Thoracic aorta (tissue), 2 donors: ENCODE measurements around the gene ARID3C. TPM values are rescaled to one million over a fixed set of nuclear protein-coding genes. Genes with fewer than 3 reads are reported as not detected.

Experiments
- ATAC-seq: fragments of 150-250 bp; one replicate; pipeline ENCODE4 v1.8.0; 2017; ENCODE audit warnings: low read depth; ENCODE audit not compliant: insufficient number of reproducible peaks, low FRiP score
- DNase-seq: peaks from one replicate; pipeline ENCODE4 v3.0.0-alpha.2; 2020; ENCODE audit warnings: low spot score
- H3K27ac ChIP-seq, 2 donors: fragments of 200-600 bp; sonication (generic); 1 replicate in 1 of 2; 2 replicates in 1 of 2; pipeline ENCODE4 v1.5.1; 2016; ENCODE audit warnings: mild to moderate bottlenecking in 2 of 2, moderate library complexity in 2 of 2
- H3K27me3 ChIP-seq: fragments of 200-600 bp; sonication (generic); replicated peaks from 2 replicates; pipeline ENCODE4 v1.6.0; 2016; ENCODE audit warnings: mild to moderate bottlenecking; ENCODE audit not compliant: insufficient read depth
- H3K36me3 ChIP-seq: fragments of 200-600 bp; sonication (generic); one replicate; pipeline ENCODE4 v1.5.1; 2016
- H3K4me1 ChIP-seq, 2 donors: fragments of 200-600 bp; sonication (generic); 1 replicate in 1 of 2; 2 replicates in 1 of 2; pipeline versions ENCODE4 v1.5.1 to v1.6.0; 2016; ENCODE audit warnings: low read depth in 2 of 2, mild to moderate bottlenecking in 1 of 2; ENCODE audit not compliant: control insufficient read depth in 1 of 2
- H3K4me3 ChIP-seq: fragments of 200-600 bp; sonication (generic); 2 replicates; pipeline ENCODE4 v1.5.1; 2016; ENCODE audit warnings: mild to moderate bottlenecking
- H3K9me3 ChIP-seq: fragments of 200-600 bp; sonication (generic); 2 replicates; pipeline ENCODE4 v1.5.1; 2016
- CTCF ChIP-seq: fragments of 200-600 bp; sonication (generic); IDR thresholded peaks from one replicate; pipeline ENCODE4 v1.5.1; 2019; ENCODE audit warnings: antibody characterized with exemption
- total RNA-seq, 2 donors: library from RNA; depleted of rRNA; stranded (reverse); fragments of >200 nt; gene quantifications; one replicate each; pipeline versions ENCODE4 v1.1.0 to v1.2.3, GENCODE V29; 2016

The ARID3C gene
- total RNA-seq, 2 donors from 2014 or later, result not detected

- DNase-seq (no peak), ATAC-seq (no peak)
- TF ChIP-seq CTCF, result no peak
- Histone ChIP-seq H3K36me3 (no peaks in the 10 kb centered on the region), H3K9me3 (no peaks in the 10 kb centered on the region), H3K4me1 (peaks cover 0 to 10% of the 10 kb centered on the region in 2 donors), H3K4me3 (no peak overlapping the region), H3K27me3 (peaks cover 9% of the 10 kb centered on the region), H3K27ac (no peak overlapping the region)
Observed at GRCh38 chr9:34581318-34581717, 47.5 kb downstream of the ARID3C start.

- Histone ChIP-seq H3K27ac (no peak overlapping the region), H3K4me3 (no peak overlapping the region), H3K27me3 (peaks cover 9% of the 10 kb centered on the region), H3K36me3 (no peaks in the 10 kb centered on the region), H3K4me1 (peaks cover 0 to 10% of the 10 kb centered on the region in 2 donors), H3K9me3 (no peaks in the 10 kb centered on the region)
- no peak for TF ChIP-seq CTCF
- ATAC-seq (no peak), DNase-seq (no peak)
Observed at GRCh38 chr9:34580358-34580757, 48.5 kb downstream of the ARID3C start.

GRCh38 chr9:34579808-34580163, 49.1 kb downstream of the ARID3C start:
- Histone ChIP-seq H3K27ac (no peak overlapping the region), H3K36me3 (no peaks in the 10 kb centered on the region), H3K4me1 (peaks cover 0 to 10% of the 10 kb centered on the region in 2 donors), H3K27me3 (peaks cover 9% of the 10 kb centered on the region), H3K4me3 (no peak overlapping the region), H3K9me3 (no peaks in the 10 kb centered on the region)
- no peak for TF ChIP-seq CTCF
- DNase-seq (no peak), ATAC-seq (no peak)

- Histone ChIP-seq H3K4me3 (no peak overlapping the region), H3K36me3 (no peaks in the 10 kb centered on the region), H3K4me1 (peaks cover 0 to 10% of the 10 kb centered on the region in 2 donors), H3K9me3 (no peaks in the 10 kb centered on the region), H3K27ac (no peak overlapping the region), H3K27me3 (peaks cover 9% of the 10 kb centered on the region)
- DNase-seq (no peak), ATAC-seq (no peak)
- TF ChIP-seq CTCF, result no peak
Observed at GRCh38 chr9:34579104-34579807, 49.6 kb downstream of the ARID3C start.

GRCh38 chr9:34578241-34579103, 50.4 kb downstream of the ARID3C start:
- ATAC-seq (no peak), DNase-seq (no peak)
- TF ChIP-seq CTCF, result no peak
- Histone ChIP-seq H3K9me3 (no peaks in the 10 kb centered on the region), H3K27me3 (peaks cover 9% of the 10 kb centered on the region), H3K27ac (no peak overlapping the region), H3K4me1 (peaks cover 0 to 10% of the 10 kb centered on the region in 2 donors), H3K4me3 (peak overlapping the region; percentile 53), H3K36me3 (no peaks in the 10 kb centered on the region)
